GM12878 (cell line): ENCODE results near the gene CSF1. TPM values are rescaled to one million over a fixed set of nuclear protein-coding genes. Genes with fewer than 3 reads are reported as not detected.

Experiments
- ATAC-seq: fragments of 200-7000 bp; cut with Tn5 transposase; 3 replicates; pipeline ENCODE4 v1.9.1; 2020; ENCODE audit warnings: mild to moderate bottlenecking, moderate library complexity
- BruUV-seq: library from RNA; stranded (reverse); fragments of 400-500 nt; replicated peaks from 2 replicates; lab custom pipeline; 2021; lab: Mats Ljungman, UMichigan
- CTCF ChIA-PET: fragments of 300-600 bp; sonication (Branson Sonifier 250); formaldehyde crosslinking; extraction: SDS; loops from one replicate; lab custom pipeline; 2021; ENCODE audit warnings: inconsistent platforms; lab: Yijun Ruan, JAX
- POLR2A ChIA-PET: fragments of 350-600 bp; formaldehyde crosslinking; extraction: SDS; loops from one replicate; lab custom pipeline; 2021; ENCODE audit warnings: inconsistent platforms; lab: Charles Lee
- RAD21 ChIA-PET: fragments of 300-600 bp; sonication (Branson Sonifier 250); formaldehyde crosslinking; loops from one replicate; lab custom pipeline; 2023; ENCODE audit warnings: antibody characterized with exemption; ENCODE audit not compliant: unreplicated experiment; lab: Charles Lee
- SMC1A ChIA-PET: fragments of 300-600 bp; sonication (Branson Sonifier 250); formaldehyde crosslinking; loops from one replicate; lab custom pipeline; 2023; ENCODE audit not compliant: unreplicated experiment, uncharacterized antibody; lab: Charles Lee
- DNase-seq: peaks from one replicate; pipeline ENCODE4 v3.0.0-alpha.2; 2011; ENCODE audit warnings: low read depth, low spot score
- FAIRE-seq: peaks from 3 replicates; lab custom pipeline; 2011; peaks lifted over from hg19 to GRCh38; lab: Jason Lieb, UNC
- H2AFZ ChIP-seq: 2 replicates; pipeline ENCODE4 v1.6.0; 2011; ENCODE audit warnings: low read depth, low read length, control low read depth; ENCODE audit not compliant: control insufficient read depth
- H3K27ac ChIP-seq: 2 replicates; pipeline ENCODE4 v1.5.1; 2011; ENCODE audit warnings: control low read depth; ENCODE audit not compliant: control insufficient read depth, insufficient read depth
- H3K27me3 ChIP-seq, 2 experiments: replicated peaks in 1 of 2; 2 replicates each; pipeline versions ENCODE4 v1.6.0 to v1.6.1; 2011; ENCODE audit warnings: low read length in 1 of 2; ENCODE audit not compliant: control insufficient read depth in 2 of 2, insufficient read depth in 2 of 2
- H3K36me3 ChIP-seq, 2 experiments: 2 replicates each; pipeline ENCODE4 v1.5.1; 2011; ENCODE audit warnings: low read length in 1 of 2; ENCODE audit not compliant: control insufficient read depth in 2 of 2, insufficient read depth in 2 of 2
- H3K4me1 ChIP-seq: 2 replicates; pipeline ENCODE4 v1.6.1; 2011; ENCODE audit warnings: mild to moderate bottlenecking, low read length, moderate library complexity, mixed read lengths; ENCODE audit not compliant: control insufficient read depth, insufficient read depth
- H3K4me2 ChIP-seq: 2 replicates; pipeline ENCODE4 v1.6.0; 2011; ENCODE audit warnings: control low read depth; ENCODE audit not compliant: control insufficient read depth, insufficient read depth
- H3K4me3 ChIP-seq: fragments of 200-600 bp; sonication (generic); 2 replicates; pipeline ENCODE4 v1.5.1; 2016
- H3K79me2 ChIP-seq: 2 replicates; pipeline ENCODE4 v1.6.0; 2011; ENCODE audit warnings: low read length; ENCODE audit not compliant: control insufficient read depth, insufficient read depth
- H3K9ac ChIP-seq: 2 replicates; pipeline ENCODE4 v1.8.0; 2011; ENCODE audit warnings: low read length, control low read depth, mixed read lengths; ENCODE audit not compliant: control insufficient read depth, insufficient read depth
- H3K9me3 ChIP-seq: replicated peaks from 3 replicates; pipeline ENCODE4 v1.5.1; 2011; ENCODE audit warnings: mild to moderate bottlenecking, low read length; ENCODE audit not compliant: control insufficient read depth, insufficient read depth
- H4K20me1 ChIP-seq: 2 replicates; pipeline ENCODE4 v1.6.0; 2011; ENCODE audit not compliant: control insufficient read depth, insufficient read depth
- ATF3 ChIP-seq: IDR thresholded peaks from 2 replicates; pipeline ENCODE4 v1.6.1; 2011; ENCODE audit warnings: low read depth, mild to moderate bottlenecking, low read length, moderate library complexity, borderline replicate concordance; ENCODE audit errors: extremely low read depth
- ATF7 ChIP-seq: fragments of 450-650 bp; IDR thresholded peaks from 2 replicates; pipeline ENCODE4 v1.6.1; 2016; ENCODE audit warnings: low read depth, mild to moderate bottlenecking
- BACH1 ChIP-seq: fragments of 450-650 bp; IDR thresholded peaks from 2 replicates; pipeline ENCODE4 v1.6.1; 2017; ENCODE audit warnings: mild to moderate bottlenecking, borderline replicate concordance
- CHD4 ChIP-seq: fragments of 200-600 bp; sonication (generic); IDR thresholded peaks from 2 replicates; pipeline ENCODE4 v1.6.1; 2016; ENCODE audit warnings: mild to moderate bottlenecking
- DPF2 ChIP-seq: fragments of 450-650 bp; IDR thresholded peaks from 2 replicates; pipeline ENCODE4 v1.6.1; 2017; ENCODE audit warnings: mild to moderate bottlenecking
- EED ChIP-seq: sonication (generic); IDR thresholded peaks from 2 replicates; pipeline ENCODE4 v1.6.1; 2016; ENCODE audit warnings: antibody characterized with exemption, low read depth
- IKZF1 ChIP-seq: fragments of 450-650 bp; conservative IDR thresholded peaks from 2 replicates; pipeline ENCODE4 v1.6.1; 2017; ENCODE audit warnings: antibody characterized with exemption, mild to moderate bottlenecking
- JUND ChIP-seq: IDR thresholded peaks from 2 replicates; pipeline ENCODE4 v1.6.1; 2012; ENCODE audit warnings: low read depth, mild to moderate bottlenecking, low read length, improper control_type of control experiment, moderate library complexity
- MTA3 ChIP-seq: IDR thresholded peaks from 2 replicates; pipeline ENCODE4 v1.6.1; 2012; ENCODE audit warnings: low read length, inconsistent platforms, borderline replicate concordance
- POLR2AphosphoS2 ChIP-seq: IDR thresholded peaks from 2 replicates; pipeline ENCODE4 v1.6.1; 2011; ENCODE audit warnings: low read depth, mild to moderate bottlenecking, low read length, improper control_type of control experiment, moderate library complexity
- POLR2AphosphoS5 ChIP-seq: IDR thresholded peaks from 2 replicates; pipeline ENCODE4 v1.6.1; 2011; ENCODE audit warnings: mild to moderate bottlenecking, low read length, inconsistent platforms
- RAD51 ChIP-seq: fragments of 450-650 bp; IDR thresholded peaks from 2 replicates; pipeline ENCODE4 v1.6.1; 2016; ENCODE audit warnings: moderate library complexity, mild to moderate bottlenecking, inconsistent platforms
- RB1 ChIP-seq: fragments of 450-650 bp; formaldehyde crosslinking; IDR thresholded peaks from 2 replicates; pipeline ENCODE4 v1.6.1; 2017; ENCODE audit warnings: mild to moderate bottlenecking, borderline replicate concordance
- RCOR1 ChIP-seq: conservative IDR thresholded peaks from 2 replicates; pipeline ENCODE4 v1.6.1; 2012; ENCODE audit warnings: low read depth, low read length, improper control_type of control experiment
- SMC3 ChIP-seq: IDR thresholded peaks from 2 replicates; pipeline ENCODE4 v1.6.1; 2011; ENCODE audit warnings: low read length, improper control_type of control experiment, borderline replicate concordance
- TAF1 ChIP-seq: IDR thresholded peaks from 2 replicates; pipeline ENCODE4 v1.6.1; 2011; ENCODE audit warnings: mild to moderate bottlenecking, low read depth, low read length, borderline replicate concordance
- WGBS: methylation state at CpG from one replicate; pipeline ENCODE4 v1.1.6; 2016; ENCODE audit warnings: low lambda C conversion rate; ENCODE audit not compliant: insufficient replicate concordance, insufficient coverage; ENCODE audit errors: missing lambda C conversion rate; 5-methylcytosine and 5-hydroxymethylcytosine counted together
- in situ Hi-C: fragments of 300-500 bp; cut with MboI; formaldehyde crosslinking; loops from 9 replicates; pipeline ENCODE4 v1.14.3; 2018; ENCODE audit warnings: mixed read lengths
- intact Hi-C: fragments of 100-400 bp; cut with micrococcal nuclease; formaldehyde crosslinking; loops from one replicate; pipeline ENCODE4 v1.14.2; 2022; ENCODE audit not compliant: unreplicated experiment
- polyA plus RNA-seq, 11 experiments: library from polyadenylated mRNA; depleted of rRNA in 4 of 11; unstranded in 6 of 11; stranded (reverse) in 5 of 11; fragments of >200 nt; fragmentation: Nextera tagmentation in 4 of 11; fragmentation: Illumina TruSeq in 1 of 11; extraction: Ambion mirVana in 4 of 11; extraction: Trizol in 1 of 11; gene quantifications; 1 replicate in 1 of 11; 2 replicates in 10 of 11; pipeline versions ENCODE4 v1.2.1 to v1.2.3, GENCODE V29; 2011 to 2016; ENCODE audit warnings: inconsistent platforms in 2 of 11, missing spikeins in 2 of 11, low read depth in 1 of 11
- total RNA-seq, 4 experiments: library from RNA; depleted of rRNA in 3 of 4; stranded (reverse); fragments of >200 nt in 3 of 4; fragmentation: Illumina TruSeq in 1 of 4; extraction: Trizol in 1 of 4; gene quantifications; 2 replicates each; pipeline versions ENCODE4 v1.2.1 to v1.2.3, GENCODE V29; 2013 to 2021

The CSF1 gene
- total and polyA plus RNA-seq, 10 of the 15 experiments (the other 5 are each of a cell fraction or from before 2014, with no cell fraction given) = 1.2 to 32.4 (median 13.0) TPM

- no peak overlapping the region; the same call in 1 of the 2 replicates for H2AFZ ChIP-seq
- BruUV-seq = no TSS peak
- intact Hi-C loops = no loop called here
- H3K4me2 ChIP-seq = no peak overlapping the region
- RAD21 ChIA-PET = interaction anchor here (1.2 to 2.2 kb wide), 2 partner anchors 79 to 128 kb away, joined by 4 to 11 read pairs; partner anchors contain the start of gene AHCYL1
- DNase-seq (no peak), FAIRE-seq (no peak), ATAC-seq (no peak)
- in situ Hi-C loops = no loop called here
- H3K36me3 ChIP-seq = no peaks in the 10 kb centered on the region
- H3K79me2 ChIP-seq = peaks cover 2% of the 10 kb centered on the region; the same call in 1 of the 2 replicates
- H3K4me1 ChIP-seq = peaks cover 20% of the 10 kb centered on the region
- H3K27ac ChIP-seq = 0 out of 2 replicates have a peak overlapping the region, but pooled peaks have one; percentile 19
- TF ChIP-seq JUND = no peak
- TF ChIP-seq MTA3 = no peak
- no peak for TF ChIP-seq RB1
- TF ChIP-seq POLR2AphosphoS2 = no peak
- POLR2A ChIA-PET = interaction anchor here (0.6 kb wide), 1 partner anchor 28 kb away, joined by 3 read pairs; no protein-coding TSS in a partner anchor
- H3K4me3 ChIP-seq = no peak overlapping the region
- H3K9ac ChIP-seq = no peak overlapping the region
- WGBS = 75% methylated on average over 7 of the region's 7 CpGs
- SMC1A ChIA-PET = interaction anchor here (1.0 kb wide), 1 partner anchor 14 kb away, joined by 3 read pairs; no protein-coding TSS in a partner anchor
- H3K9me3 ChIP-seq = no peaks in the 10 kb centered on the region
- no peaks in the 10 kb centered on the region for H4K20me1 ChIP-seq
- CTCF ChIA-PET = interaction anchor here (1.5 to 5.9 kb wide), 2 partner anchors 79 to 115 kb away, joined by 3 to 30 read pairs; partner anchors contain the start of gene AHCYL1
- H3K27me3 ChIP-seq = no peaks in the 10 kb centered on the region
These were observed 5.2 kb upstream of the CSF1 start for GRCh38 chr1:109905491-109905890.

GRCh38 chr1:109906160-109906838 is 4.3 kb upstream of the CSF1 start:
- DNase-seq (peak; percentile 61), ATAC-seq (peak; percentile 91), FAIRE-seq (peak; percentile 96)
- 17% methylated on average over 7 of the region's 7 CpGs for WGBS
- Histone ChIP-seq H3K36me3 (no peaks in the 10 kb centered on the region), H3K9me3 (no peaks in the 10 kb centered on the region), H3K27ac (peak overlapping the region; percentile 19), H2AFZ (peak overlapping the region; percentile 31), H4K20me1 (no peaks in the 10 kb centered on the region), H3K79me2 (peaks cover 9% of the 10 kb centered on the region), H3K9ac (peak overlapping the region; percentile 41; the same call in 1 of the 2 replicates), H3K4me2 (peak overlapping the region; percentile 34; the same call in 1 of the 2 replicates), H3K4me3 (no peak overlapping the region), H3K27me3 (no peaks in the 10 kb centered on the region), H3K4me1 (peaks cover 20% of the 10 kb centered on the region)
- intact Hi-C loops = no loop called here
- ChIA-PET RAD21 (interaction anchor here (1.2 to 2.2 kb wide), 2 partner anchors 78 to 129 kb away, joined by 4 to 11 read pairs; partner anchors contain the start of gene AHCYL1), POLR2A (interaction anchor here (2.8 kb wide), 1 partner anchor 19 kb away, joined by 7 read pairs; no protein-coding TSS in a partner anchor), SMC1A (interaction anchor here (0.7 to 1.7 kb wide), 5 partner anchors 10 to 529 kb away, joined by 3 to 4 read pairs (median 3); no protein-coding TSS in a partner anchor), CTCF (interaction anchor here (5.9 kb wide), 1 partner anchor 78 kb away, joined by 30 read pairs; the partner anchor contains the start of gene AHCYL1)
- in situ Hi-C loops = no loop called here
- BruUV-seq = no TSS peak
- TF ChIP-seq TAF1 = 0 out of 2 replicates have a peak, but pooled peaks have one; percentile 40
- no peak for TF ChIP-seq POLR2AphosphoS5
- no peak for TF ChIP-seq POLR2AphosphoS2
- TF ChIP-seq DPF2 = peak; percentile 83; the same call in 1 of the 2 replicates
- TF ChIP-seq CHD4 = no peak
- TF ChIP-seq RCOR1 = 0 out of 2 replicates have a peak, but pooled peaks have one; percentile 73
- TF ChIP-seq SMC3 = no peak
- peak; percentile 75 for TF ChIP-seq IKZF1
- peak; percentile 84 for TF ChIP-seq ATF7
- peak; percentile 58 for TF ChIP-seq RAD51
- TF ChIP-seq BACH1 = no peak; the same call in 1 of the 2 replicates
- no peak for TF ChIP-seq ATF3
- TF ChIP-seq JUND = no peak
- 0 out of 2 replicates have a peak, but pooled peaks have one; percentile 55 for TF ChIP-seq EED
